GM19438 (cell line): Measurements from ENCODE around the gene GAS6.

ENCODE experiments used
- ATAC-seq: cut with Tn5 transposase; IDR thresholded peaks from one replicate; pipeline ENCODE4 v1.9.1; 2021; ENCODE audit warnings: low read depth; ENCODE audit not compliant: unreplicated experiment

GAS6 gene

DNA sequence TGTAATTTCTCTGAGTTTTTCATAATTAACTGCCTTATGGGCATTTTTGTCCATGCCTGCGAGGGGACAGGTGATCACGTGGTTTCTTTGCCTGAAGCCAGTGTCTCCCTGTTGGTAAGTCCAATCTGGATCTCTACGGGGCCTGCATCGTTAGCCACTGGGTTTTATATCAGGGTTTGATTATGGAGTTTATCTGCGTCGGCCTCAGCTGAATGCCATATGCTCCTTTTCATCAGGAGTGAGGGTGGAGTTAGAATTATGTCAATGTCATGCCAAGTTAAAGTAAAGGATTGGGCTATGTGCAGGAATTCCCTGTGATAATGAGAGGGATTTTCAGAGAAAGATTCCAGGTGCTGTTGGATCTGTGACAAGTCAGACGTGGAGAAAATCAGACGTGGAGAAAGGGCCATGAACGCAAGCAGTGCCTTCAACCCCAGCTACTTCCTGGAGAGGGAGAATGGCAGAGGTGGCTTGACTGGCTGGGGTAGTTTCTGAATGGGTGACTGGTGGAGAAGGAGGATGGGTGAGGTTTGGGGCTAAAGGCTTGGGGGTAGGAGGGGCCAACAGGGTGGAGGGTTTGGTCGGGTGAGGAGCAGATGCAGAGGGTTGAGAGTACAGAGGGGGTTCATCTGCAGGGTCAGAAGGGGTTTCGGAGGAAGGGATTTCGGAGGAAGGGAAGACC lies 80.5 kb downstream of the GAS6 start:
- ATAC-seq, result no peak

GRCh38 chr13:113782472-113782871 lies 81.4 kb downstream of the GAS6 start:
- no peak for ATAC-seq

DNA sequence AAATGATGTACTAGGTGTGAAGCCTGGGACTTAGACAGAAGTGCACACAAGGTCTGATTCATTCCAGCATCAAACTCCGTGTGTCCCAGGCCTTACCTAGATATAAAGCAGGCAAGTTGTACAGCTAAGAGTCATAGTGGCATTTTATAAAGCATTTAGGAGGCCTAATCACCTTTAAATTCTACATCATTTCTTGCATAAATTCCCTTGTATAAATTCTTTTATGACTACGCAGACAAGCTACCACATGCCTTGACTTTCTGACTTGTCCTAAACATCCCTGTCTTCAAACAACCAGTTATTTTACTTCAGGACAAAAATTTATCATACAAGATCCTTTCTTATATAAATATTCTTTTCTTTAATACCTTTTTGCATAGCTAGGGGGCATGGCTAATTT lies 82.3 kb downstream of the GAS6 start:
- ATAC-seq, result no peak

DNA sequence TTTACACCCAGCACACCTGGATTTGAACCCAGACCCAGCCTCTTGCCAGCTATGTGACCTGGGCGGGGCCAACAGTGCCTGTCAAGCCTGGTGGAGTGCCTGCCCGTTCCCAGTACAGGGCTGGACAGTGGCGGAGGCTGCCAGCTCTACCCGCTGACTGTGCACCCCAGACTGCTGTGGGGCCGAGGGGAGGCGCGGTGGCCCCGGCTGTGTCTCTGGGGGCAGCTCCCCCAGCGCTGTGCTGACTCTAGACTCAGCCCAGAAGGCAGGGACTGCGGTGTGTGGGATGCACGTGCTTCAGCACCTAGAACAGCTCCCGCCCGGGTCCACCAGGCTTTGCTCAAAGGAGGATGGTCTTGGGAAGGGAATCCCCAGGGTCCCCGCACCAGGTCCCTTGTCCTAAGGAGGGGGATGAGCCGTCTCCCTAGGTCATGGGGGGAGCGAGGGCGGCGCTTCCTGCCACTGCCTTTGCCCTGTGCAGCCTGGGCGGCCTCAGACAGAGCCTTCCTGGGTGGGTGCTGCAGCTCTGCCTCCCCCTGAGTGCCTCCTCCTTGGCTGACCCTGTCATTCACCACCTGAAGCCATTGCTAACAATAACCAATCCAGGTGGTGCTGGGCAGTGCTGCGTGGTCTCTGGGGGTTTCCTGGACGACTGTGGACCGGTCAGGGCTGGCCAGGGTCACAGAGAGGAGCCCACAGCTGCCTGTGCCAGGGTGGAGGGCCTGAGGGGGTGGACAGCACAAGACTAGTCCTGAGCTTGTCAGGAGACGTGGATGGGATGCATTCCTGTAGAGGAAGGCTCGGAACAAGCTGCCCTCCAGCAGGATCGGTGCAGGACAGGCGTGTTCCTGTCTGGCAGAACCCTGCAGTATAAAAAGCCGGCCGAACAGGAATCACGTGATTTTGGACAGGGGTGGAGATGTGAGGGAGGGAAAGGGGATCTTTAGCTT lies 86.3 kb downstream of the GAS6 start:
- no peak for ATAC-seq

- no peak for ATAC-seq
Observed at GRCh38 chr13:113776231-113777125, 87.4 kb downstream of the GAS6 start.

DNA sequence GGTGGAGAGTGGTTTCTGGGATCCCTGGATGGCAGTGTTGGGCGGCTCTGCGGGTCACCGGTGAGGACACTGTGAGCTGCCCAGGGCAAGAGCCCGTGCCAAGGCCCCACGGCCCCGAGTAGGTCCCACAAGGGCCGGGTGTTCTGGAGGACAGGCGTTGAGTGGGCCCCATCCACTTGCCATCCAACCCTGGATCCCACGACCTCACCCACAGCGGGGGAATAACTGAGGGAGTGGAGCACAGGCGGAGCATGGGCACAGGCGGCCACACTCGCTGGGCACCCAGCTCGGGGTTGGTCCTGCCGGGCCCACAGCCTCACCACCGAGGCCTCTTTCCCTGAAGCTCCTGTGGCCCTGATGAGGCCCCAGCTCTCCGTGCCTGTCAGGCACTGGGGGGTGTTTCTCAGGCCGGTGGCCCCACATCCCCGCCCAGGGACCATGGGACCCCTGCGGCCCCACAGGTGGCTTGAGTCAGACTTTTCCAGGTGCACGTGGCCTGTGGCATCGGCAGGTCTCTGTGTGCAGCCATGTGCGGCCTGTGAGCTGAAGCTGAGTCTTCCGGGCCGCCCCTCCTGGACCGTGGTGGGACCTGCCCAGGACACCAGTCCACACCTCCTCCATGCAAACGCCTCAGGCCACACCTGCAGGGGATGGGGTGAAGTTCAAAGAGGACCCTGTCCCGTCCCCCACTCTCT lies 88.3 kb downstream of the GAS6 start:
- ATAC-seq, result no peak

DNA sequence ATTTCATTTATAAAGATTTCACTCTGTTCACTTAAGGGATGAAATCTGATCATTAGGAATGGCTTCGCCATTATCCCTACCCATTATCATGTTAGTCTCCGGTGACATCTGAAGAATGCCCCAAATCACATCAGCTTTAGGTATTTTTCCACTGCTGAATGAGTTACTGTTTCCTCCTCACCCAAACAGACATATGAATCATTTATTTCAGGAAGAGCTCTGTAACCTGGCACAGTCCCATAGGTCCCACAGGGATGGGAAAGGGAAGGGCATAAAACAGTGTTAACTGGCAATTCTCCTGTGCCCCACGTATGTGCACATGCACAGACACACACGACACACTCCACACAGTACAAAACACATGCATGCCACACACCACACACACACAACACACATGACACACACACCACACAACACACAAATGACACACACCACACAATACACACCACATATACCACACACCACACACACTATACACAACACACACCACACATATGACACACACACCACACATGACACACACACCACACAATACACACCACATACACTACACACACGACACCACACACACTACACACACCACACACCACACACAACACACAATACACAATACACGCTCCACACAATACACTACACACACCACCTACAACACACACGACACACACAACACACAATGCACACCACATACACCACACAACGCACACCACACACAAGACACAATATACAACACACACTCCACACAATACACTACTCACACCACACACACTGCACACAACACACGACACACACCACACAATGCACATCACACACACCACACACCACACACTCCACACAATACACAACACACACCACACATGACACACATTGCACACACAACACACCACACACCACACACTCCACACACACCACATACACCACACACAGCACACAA lies 89.4 kb downstream of the GAS6 start:
- ATAC-seq, result no peak

- ATAC-seq, result no peak
Observed at GRCh38 chr13:113771709-113772331, 92.1 kb downstream of the GAS6 start.

- ATAC-seq, result no peak
Observed at GRCh38 chr13:113770937-113771336, 92.9 kb downstream of the GAS6 start.
